ENCODE data around the gene RRP1.
"Not testable (repeated sequence)": the region's sequence is repeated elsewhere in the genome, so short reads cannot be mapped to it uniquely, and the experiment has no call there.

The RRP1 gene

DNA sequence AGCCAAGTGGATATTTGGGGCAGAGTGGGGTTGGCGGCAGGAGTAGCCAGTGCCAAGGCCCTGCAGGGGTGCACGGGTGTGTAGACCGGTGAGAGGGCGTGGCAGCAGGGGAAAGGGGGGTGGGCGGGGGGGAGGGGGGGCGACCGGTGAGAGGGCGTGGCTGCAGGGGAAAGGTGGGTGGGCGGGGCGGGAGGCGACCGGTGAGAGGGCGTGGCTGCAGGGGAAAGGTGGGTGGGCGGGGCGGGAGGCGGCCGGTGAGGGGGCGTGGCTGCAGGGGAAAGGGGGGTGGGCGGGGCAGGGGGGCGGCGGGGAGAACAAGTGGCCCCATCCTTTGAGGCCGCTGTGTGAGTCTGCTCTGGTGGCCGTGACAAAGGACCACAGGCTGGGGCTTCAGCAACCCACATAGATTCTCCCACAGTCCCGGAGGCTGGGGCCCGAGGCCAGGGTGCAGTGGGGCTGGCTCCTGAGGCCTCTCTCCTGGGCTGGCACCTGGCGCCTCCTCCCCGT is 25.8 kb downstream of the RRP1 start:
- in situ Hi-C loops (cut with HindIII; ENCODE audit: low sequenced_read_pairs): no loop called here

DNA sequence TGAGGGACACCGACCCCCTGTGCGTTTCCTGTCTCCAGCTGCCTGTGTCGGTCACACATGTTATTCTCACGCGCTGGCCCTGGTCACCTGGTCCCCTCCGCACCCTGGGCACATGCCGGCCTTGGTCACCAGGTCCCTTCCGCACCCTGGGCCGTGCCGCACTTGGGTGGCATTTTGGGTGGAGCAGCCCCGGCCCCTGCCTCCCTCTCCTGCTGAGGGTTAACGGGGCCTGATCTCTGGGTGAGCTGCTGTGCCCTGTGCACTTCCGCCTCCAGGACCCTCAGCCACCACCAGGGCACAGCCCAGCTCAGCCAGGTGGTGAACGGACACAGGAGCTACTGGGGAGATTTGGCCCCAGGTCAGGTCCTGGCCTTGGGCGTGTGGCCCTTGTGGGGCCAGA is 26.6 kb downstream of the RRP1 start:
- in situ Hi-C loops (cut with HindIII; ENCODE audit: low sequenced_read_pairs): no loop called here

- in situ Hi-C loops (cut with HindIII; ENCODE audit: low sequenced_read_pairs): no loop called here
These were observed 27.3 kb downstream of the RRP1 start for GRCh38 chr21:43816611-43817071.

DNA sequence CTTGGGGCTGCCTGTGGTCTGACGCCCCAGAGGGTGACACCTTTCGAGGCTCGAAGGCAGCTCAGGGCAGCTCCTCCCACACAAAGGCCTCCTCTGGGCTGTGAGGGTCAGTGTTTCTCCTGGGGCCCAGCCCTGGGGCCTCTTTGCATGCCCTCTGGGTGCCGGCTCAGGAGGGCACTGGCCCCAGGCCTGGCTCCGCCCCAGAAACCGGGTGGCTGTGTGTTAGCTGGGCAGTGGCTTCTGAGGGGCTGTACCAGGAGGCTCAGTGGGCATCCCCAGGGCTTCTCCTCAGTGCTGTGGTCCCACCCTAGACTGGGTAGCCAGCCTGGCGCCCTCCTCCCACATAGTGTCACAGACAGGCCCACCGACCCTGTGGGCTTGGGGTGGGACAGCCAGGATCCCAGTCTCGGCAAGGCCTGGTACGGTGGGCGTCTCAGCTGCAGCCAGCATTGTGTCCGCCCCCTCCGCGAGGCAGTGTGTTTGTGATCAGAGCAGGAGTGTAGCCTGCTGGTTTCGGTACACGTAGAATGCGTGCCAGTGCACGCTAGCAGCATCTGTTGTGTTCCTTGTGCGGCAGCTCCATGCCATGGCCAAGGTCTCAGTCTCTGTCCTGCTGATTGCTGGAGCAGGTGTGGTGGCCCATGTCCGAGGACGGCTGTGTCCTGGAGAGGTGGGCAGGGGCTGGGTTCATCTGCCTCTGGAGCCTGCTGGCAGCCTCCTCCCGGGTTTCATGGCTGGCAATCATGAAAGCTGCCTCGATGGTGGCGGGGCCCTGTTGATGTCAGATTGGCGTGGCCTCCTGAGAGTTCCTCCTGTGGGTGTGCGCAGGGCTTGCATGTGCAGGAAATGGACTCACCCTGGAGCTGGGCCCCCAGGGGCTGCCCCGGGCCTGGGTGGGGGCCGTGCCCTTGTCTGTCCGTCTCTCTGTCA is 28.0 kb downstream of the RRP1 start:
- in situ Hi-C loops (cut with HindIII; ENCODE audit: low sequenced_read_pairs): no loop called here

DNA sequence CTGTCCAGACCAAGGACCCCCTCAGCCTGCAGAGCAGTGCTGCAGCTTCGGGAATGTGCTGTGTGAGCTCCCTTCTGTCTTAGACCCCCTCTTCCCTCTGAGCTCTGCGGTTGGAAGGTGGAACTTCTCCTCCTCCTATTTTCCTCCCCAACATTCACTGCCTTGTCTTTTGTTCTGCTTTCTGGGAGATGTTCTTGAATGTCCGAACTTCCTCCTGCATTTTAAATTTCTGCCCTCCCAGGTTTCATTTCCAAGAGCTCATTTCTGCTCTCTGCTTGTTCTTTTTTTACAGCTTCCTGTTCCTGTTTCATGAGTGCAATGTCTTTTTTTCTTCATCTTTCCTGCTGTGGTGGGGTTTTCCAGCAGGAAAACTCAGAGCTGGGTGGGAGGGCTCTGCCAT is 29.3 kb downstream of the RRP1 start:
- in situ Hi-C loops (cut with HindIII; ENCODE audit: low sequenced_read_pairs): no loop called here

- in situ Hi-C loops (cut with HindIII; ENCODE audit: low sequenced_read_pairs): no loop called here
These were observed 30.4 kb downstream of the RRP1 start for GRCh38 chr21:43819511-43820405.

GRCh38 chr21:43820466-43820865 is 31.1 kb downstream of the RRP1 start:
- in situ Hi-C loops (cut with HindIII; ENCODE audit: low sequenced_read_pairs): no loop called here

GRCh38 chr21:43822166-43822565 is 32.8 kb downstream of the RRP1 start:
- in situ Hi-C loops (cut with HindIII; ENCODE audit: low sequenced_read_pairs): not testable (repeated sequence)

- in situ Hi-C loops (cut with HindIII; ENCODE audit: low sequenced_read_pairs): not testable (repeated sequence)
These were observed 33.4 kb downstream of the RRP1 start for GRCh38 chr21:43822741-43823140.

GRCh38 chr21:43824333-43825241 is 35.2 kb downstream of the RRP1 start:
- in situ Hi-C loops (cut with HindIII; ENCODE audit: low sequenced_read_pairs): no loop called here

DNA sequence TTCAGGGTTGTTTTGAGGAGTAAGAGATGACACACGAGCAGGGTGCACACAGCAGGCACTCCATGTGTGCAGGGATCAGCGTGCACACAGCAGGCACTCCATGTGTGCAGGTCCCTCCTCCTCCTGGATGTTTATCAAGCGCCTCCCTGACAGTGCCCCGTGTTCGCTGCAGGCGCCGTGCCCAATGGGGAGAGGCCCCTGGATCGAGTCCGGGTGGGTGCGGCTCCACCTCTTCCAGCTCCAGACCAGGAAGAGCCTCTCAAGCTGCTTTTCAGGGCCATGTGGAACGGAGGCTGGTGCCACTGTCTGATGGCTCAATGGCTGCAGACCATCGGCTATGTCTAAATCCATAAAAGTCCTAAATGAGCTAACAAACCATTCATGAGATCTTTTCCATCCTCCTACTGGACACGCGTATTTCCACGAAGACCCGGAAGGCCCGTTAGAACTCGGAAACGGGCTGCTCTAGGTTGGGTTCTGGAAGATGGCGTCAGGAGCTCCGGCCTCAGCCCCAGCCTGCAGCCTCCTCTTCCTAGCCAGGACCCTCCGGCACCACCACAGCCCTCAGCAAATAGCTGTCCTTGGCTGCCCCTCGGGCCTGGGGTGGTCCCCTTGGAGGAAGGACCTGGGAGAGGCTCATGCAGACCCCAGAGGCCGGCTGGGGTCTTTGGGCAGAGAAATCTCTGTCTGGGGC is 36.0 kb downstream of the RRP1 start:
- in situ Hi-C loops (cut with HindIII; ENCODE audit: low sequenced_read_pairs): no loop called here

DNA sequence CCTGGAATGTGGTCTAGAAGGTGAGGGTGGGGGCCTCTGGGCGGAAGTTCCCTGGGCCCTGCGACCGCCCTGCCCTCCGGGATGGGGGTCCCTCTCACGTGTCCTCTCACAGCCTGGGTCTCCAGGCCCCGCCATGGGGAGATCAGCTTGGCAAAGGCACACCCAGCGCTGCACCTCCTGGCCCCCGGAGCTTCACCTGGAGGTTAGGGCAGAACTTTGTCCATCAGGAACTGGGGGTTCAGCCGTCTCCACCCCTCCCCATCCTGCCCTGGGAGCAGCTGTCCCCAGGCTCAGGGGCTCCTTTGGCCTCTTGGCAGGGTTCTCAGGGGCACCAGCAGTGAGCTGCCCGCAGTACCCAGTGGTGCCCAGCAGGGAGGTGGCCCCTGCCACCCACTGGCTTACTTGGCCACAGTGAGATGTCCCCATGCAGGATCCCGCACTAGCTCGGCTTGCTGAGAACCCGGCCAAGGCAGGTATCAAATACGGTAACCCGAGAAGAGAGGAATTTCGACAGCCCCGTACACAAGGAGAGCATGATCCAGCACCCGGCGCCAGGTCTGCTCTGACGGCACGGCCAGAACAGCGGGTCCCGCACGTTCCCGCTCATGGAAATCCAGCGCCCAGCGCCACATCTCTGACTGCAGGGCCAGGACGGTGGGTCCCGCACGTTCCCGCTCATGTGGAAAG is 36.7 kb downstream of the RRP1 start:
- in situ Hi-C loops (cut with HindIII; ENCODE audit: low sequenced_read_pairs): no loop called here

DNA sequence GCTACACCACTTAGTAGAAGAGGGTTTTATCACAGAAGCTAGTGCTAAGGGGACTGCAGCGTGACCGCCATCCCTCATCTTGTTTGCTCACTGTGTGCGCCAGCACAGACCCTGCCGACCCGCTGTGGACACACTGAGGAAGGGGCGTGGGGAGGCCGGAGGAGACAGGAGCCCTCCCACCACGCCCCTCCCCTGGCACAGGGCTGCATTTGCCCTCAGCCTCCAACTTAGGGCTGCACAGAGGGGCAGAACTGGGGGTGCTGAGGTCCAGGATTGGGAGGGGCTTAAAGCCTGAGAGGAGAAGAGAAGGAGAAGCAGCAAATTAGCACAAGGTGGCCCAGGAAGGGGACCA is 37.2 kb downstream of the RRP1 start:
- in situ Hi-C loops (cut with HindIII; ENCODE audit: low sequenced_read_pairs): no loop called here

GRCh38 chr21:43827015-43827611 is 37.7 kb downstream of the RRP1 start:
- in situ Hi-C loops (cut with HindIII; ENCODE audit: low sequenced_read_pairs): no loop called here

GRCh38 chr21:43829161-43829560 is 39.8 kb downstream of the RRP1 start:
- in situ Hi-C loops (cut with HindIII; ENCODE audit: low sequenced_read_pairs): no loop called here

GRCh38 chr21:43829575-43830119 is 40.3 kb downstream of the RRP1 start:
- in situ Hi-C loops (cut with HindIII; ENCODE audit: low sequenced_read_pairs): no loop called here

- in situ Hi-C loops (cut with HindIII; ENCODE audit: low sequenced_read_pairs): no loop called here
These were observed 42.8 kb downstream of the RRP1 start for GRCh38 chr21:43832158-43832550.

GRCh38 chr21:43832648-43833047 is 43.3 kb downstream of the RRP1 start:
- in situ Hi-C loops (cut with HindIII; ENCODE audit: low sequenced_read_pairs): no loop called here
